ENCODE measurements around the gene GGACT.

- TF ChIP-seq POLR2AphosphoS5 (IDR thresholded peaks at IDR 0.05), result no peak
- no peak for TF ChIP-seq CTCF (IDR thresholded peaks at IDR 0.05)
- TF ChIP-seq POLR2A (IDR thresholded peaks at IDR 0.05), result no peak
These were observed 82.4 kb downstream of the GGACT start for GRCh38 chr13:100506154-100506553.

Data from gastroesophageal sphincter (tissue), 3 donors.